Panc1 (cell line): ENCODE measurements around the gene VRK3. TPM values are rescaled to one million over a fixed set of nuclear protein-coding genes. Genes with fewer than 3 reads are reported as not detected.
A peak's percentile ranks its signal among the peaks of the same experiment; 100 is the strongest.
"Not testable (repeated sequence)": the region's sequence is repeated elsewhere in the genome, so short reads cannot be mapped to it uniquely, and the experiment has no call there.

Experiments
- ATAC-seq: fragments of 200-7000 bp; cut with Tn5 transposase; 2 replicates; pipeline ENCODE4 v1.9.1; 2020; ENCODE audit warnings: mild to moderate bottlenecking, moderate library complexity
- BruUV-seq: library from RNA; stranded (reverse); fragments of 400-500 nt; replicated peaks from 2 replicates; lab custom pipeline; 2021; lab: Mats Ljungman, UMichigan
- CTCF ChIA-PET: fragments of 300-600 bp; sonication (Branson Sonifier 250); formaldehyde crosslinking; loops from one replicate; lab custom pipeline; 2022; ENCODE audit warnings: antibody characterized with exemption; lab: Charles Lee
- POLR2A ChIA-PET: fragments of 300-600 bp; sonication (Branson Sonifier 250); formaldehyde crosslinking; loops from one replicate; lab custom pipeline; 2022; ENCODE audit warnings: antibody characterized with exemption; lab: Charles Lee
- DNase-seq: peaks from one replicate; pipeline ENCODE4 v3.0.0-alpha.2; 2010; ENCODE audit warnings: low read depth, low spot score
- H3K27ac ChIP-seq: 2 replicates; pipeline ENCODE4 v1.5.1; 2011; ENCODE audit warnings: mild to moderate bottlenecking, low read length, inconsistent platforms
- H3K27me3 ChIP-seq: fragments of 200-500 bp; sonication (Bioruptor generic); 2 replicates; pipeline ENCODE4 v1.6.0; 2014; ENCODE audit warnings: low read length, inconsistent platforms; ENCODE audit not compliant: control insufficient read depth, insufficient read depth
- H3K36me3 ChIP-seq: fragments of 200-500 bp; sonication (Bioruptor generic); 2 replicates; pipeline ENCODE4 v1.5.1; 2014; ENCODE audit warnings: inconsistent platforms, mild to moderate bottlenecking, low read length, moderate library complexity; ENCODE audit not compliant: control insufficient read depth, insufficient read depth
- H3K4me1 ChIP-seq: 2 replicates; pipeline ENCODE4 v1.5.1; 2011; ENCODE audit warnings: inconsistent platforms, mild to moderate bottlenecking, low read length, moderate library complexity; ENCODE audit not compliant: control insufficient read depth, insufficient read depth
- H3K4me3 ChIP-seq, 2 experiments: 2 replicates each; pipeline ENCODE4 v1.5.1; 2011 to 2012; ENCODE audit warnings: low read depth in 2 of 2, low read length in 2 of 2, mild to moderate bottlenecking in 2 of 2, inconsistent platforms in 1 of 2, moderate library complexity in 1 of 2
- H3K9me3 ChIP-seq: fragments of 200-500 bp; sonication (Bioruptor generic); 2 replicates; pipeline ENCODE4 v1.5.1; 2014; ENCODE audit warnings: low read depth, mild to moderate bottlenecking, inconsistent platforms, low read length, moderate library complexity; ENCODE audit not compliant: control insufficient read depth, insufficient read depth
- CTCF ChIP-seq: fragments of 450-650 bp; IDR thresholded peaks from 2 replicates; pipeline ENCODE4 v1.5.1; 2017; ENCODE audit warnings: mild to moderate bottlenecking
- POLR2AphosphoS5 ChIP-seq: IDR thresholded peaks from 2 replicates; pipeline ENCODE4 v1.6.1; 2012; ENCODE audit warnings: mild to moderate bottlenecking, low read depth, low read length, moderate library complexity
- REST ChIP-seq, 2 experiments: IDR thresholded peaks; 2 replicates each; pipeline ENCODE4 v1.6.1; 2011 to 2012; ENCODE audit warnings: low read depth in 2 of 2, control low read depth in 1 of 2, low read length in 1 of 2, mild to moderate bottlenecking in 1 of 2, moderate library complexity in 1 of 2; ENCODE audit not compliant: insufficient read depth in 1 of 2
- SIN3A ChIP-seq: IDR thresholded peaks from 2 replicates; pipeline ENCODE4 v1.6.1; 2012; ENCODE audit warnings: low read depth, mild to moderate bottlenecking, low read length, moderate library complexity, borderline replicate concordance; ENCODE audit not compliant: insufficient read depth
- TCF7L2 ChIP-seq: IDR thresholded peaks from 2 replicates; pipeline ENCODE4 v1.6.1; 2011; ENCODE audit warnings: mild to moderate bottlenecking, low read depth, low read length, inconsistent platforms
- in situ Hi-C: cut with HindIII; loops from 2 replicates; pipeline ENCODE4 v1.10.0; 2016; ENCODE audit warnings: low sequenced_read_pairs, low pct_unique_long_range_greater_than_20kb
- intact Hi-C: fragments of 100-400 bp; cut with micrococcal nuclease; formaldehyde crosslinking; loops from one replicate; pipeline ENCODE4 v1.10.0; 2022; ENCODE audit not compliant: unreplicated experiment
- total RNA-seq: library from RNA; stranded (reverse); gene quantifications from one replicate; pipeline ENCODE4 v1.2.1, GENCODE V29; 2021; ENCODE audit not compliant: unreplicated experiment

Gene VRK3
- total RNA-seq, 1 experiment from 2014 or later, result 32.6 TPM

GRCh38 chr19:50051964-50052363 lies 26.8 kb upstream of the VRK3 start:
- ATAC-seq, result no peak
- Histone ChIP-seq H3K4me1 (no peaks in the 10 kb centered on the region), H3K36me3 (no peaks in the 10 kb centered on the region), H3K27me3 (no peaks in the 10 kb centered on the region), H3K27ac (no peak overlapping the region), H3K4me3 (no peak overlapping the region), H3K9me3 (peaks cover 10% of the 10 kb centered on the region)
- DNase-seq, result no peak
- CTCF ChIA-PET, result interaction anchor here (0.7 kb wide), 1 partner anchor 16 kb away, joined by 3 read pairs; no protein-coding TSS in a partner anchor
- POLR2A ChIA-PET, result no interaction called here
- intact Hi-C loops, result no loop called here
- in situ Hi-C loops, result no loop called here
- TF ChIP-seq REST (IDR thresholded peaks at IDR 0.05; ENCODE audit: insufficient read depth in 1 of 2, low read depth in 2 of 2, low read length in 1 of 2) (no peak), CTCF (no peak), POLR2AphosphoS5 (no peak), SIN3A (no peak), TCF7L2 (no peak)
- no TSS peak for BruUV-seq

- intact Hi-C loops, result not testable (repeated sequence)
Observed at GRCh38 chr19:50051228-50051895, 26.2 kb upstream of the VRK3 start.

More at GRCh38 chr19:50051228-50051895, 26.2 kb upstream of the VRK3 start:
- POLR2A ChIA-PET, in situ Hi-C loops, DNase-seq, H3K27me3 ChIP-seq, ATAC-seq, H3K4me1 ChIP-seq, H3K36me3 ChIP-seq, BruUV-seq: not testable (repeated sequence)
- H3K27ac ChIP-seq, result 0 out of 2 replicates have a peak overlapping the region, but pooled peaks have one; percentile 12
- CTCF ChIA-PET, result interaction anchor here (0.7 kb wide), 1 partner anchor 17 kb away, joined by 3 read pairs; no protein-coding TSS in a partner anchor
- H3K4me3 ChIP-seq, result peak overlapping the region; percentile 55 to 57
- H3K9me3 ChIP-seq, result peaks cover 16% of the 10 kb centered on the region
